NCI-H1048 (cell line): ENCODE measurements around the gene PRRT1B.

ENCODE experiments used
- DNase-seq: peaks from one replicate; lab custom pipeline; 2025; lab: John Stamatoyannopoulos, UW

The PRRT1B gene

GRCh38 chr9:131580358-131580757 is 35.0 kb downstream of the PRRT1B start:
- DNase-seq = no peak

GRCh38 chr9:131582056-131582455 is 36.7 kb downstream of the PRRT1B start:
- DNase-seq = no peak

GRCh38 chr9:131582466-131583336 is 37.4 kb downstream of the PRRT1B start:
- no peak for DNase-seq

DNA sequence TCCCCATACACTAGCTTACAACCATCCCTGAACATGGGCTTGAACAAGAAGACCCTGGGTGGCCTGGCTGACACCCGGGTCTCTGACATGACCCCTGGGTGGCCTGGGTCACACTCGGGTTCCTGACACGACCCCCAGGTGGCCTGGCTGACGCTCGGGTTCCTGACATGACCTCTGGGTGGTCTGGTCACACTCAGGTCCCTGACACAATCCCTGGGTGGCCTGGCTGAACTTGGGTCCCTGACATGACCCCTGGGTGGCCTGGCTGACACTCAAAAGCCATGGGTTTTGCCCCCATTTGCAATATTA is 38.0 kb downstream of the PRRT1B start:
- DNase-seq = no peak

- no peak for DNase-seq
Measured at GRCh38 chr9:131583836-131584555, 38.7 kb downstream of the PRRT1B start.

GRCh38 chr9:131584858-131585257 is 39.5 kb downstream of the PRRT1B start:
- no peak for DNase-seq

- no peak for DNase-seq
Measured at GRCh38 chr9:131585375-131585774, 40.1 kb downstream of the PRRT1B start.

DNA sequence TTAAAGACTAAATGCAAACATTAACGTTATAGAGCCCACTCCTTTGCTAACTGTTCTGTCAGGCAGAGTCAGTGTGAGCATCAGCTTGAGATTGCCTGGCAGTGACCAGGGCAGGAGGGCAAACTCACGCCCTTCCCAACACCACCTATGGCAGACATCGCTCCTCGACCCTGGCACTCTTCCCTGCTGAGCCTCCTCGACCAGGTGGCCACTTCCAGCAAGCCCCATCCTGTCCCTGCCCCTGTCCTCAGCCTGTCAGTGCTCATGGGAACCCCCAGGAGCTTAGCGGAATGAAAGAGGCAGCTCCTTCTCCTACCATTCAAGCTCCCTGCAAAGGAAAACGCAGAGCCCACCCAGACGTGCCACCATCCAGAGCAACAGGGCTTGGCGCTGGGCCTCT is 42.0 kb downstream of the PRRT1B start:
- no peak for DNase-seq

DNA sequence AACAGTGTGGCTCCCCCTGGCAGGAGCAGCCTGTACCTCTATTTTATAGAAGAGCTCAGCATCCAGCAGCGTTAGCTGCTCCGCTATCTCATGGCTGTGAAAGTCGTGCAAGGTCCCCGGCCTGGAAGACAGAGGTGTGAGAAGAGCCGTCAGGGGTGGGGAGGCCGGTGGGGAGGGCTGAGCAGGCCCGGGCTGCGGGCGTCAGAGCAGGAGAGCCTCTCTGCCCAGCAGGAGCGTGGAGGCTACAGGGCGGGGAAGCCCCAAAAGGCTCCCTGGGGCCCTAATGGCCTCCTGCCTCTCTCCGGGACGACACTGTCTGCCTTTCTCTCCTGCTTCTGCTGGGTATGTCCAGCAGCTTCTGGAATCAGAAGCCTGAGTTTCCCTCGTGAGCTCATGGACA is 42.6 kb downstream of the PRRT1B start:
- no peak for DNase-seq

DNA sequence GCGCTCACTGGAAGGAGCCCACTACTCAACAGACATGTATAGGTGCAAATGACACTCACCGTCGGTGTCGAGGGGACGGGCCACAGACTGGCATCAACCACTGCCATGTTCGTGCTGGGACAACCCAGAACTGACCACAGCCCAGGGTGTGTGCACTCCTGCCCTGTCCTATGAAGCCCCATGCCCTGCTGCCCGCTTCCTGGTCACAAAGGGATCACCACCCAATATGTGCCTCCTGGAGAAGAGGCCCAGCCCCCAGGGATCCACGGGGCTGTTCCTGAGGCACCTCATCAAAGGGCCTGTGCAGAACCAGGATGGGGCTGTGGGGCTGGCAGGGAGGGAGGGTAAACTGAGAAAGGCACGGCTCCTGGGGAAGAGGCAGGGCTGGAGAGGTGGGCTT is 43.1 kb downstream of the PRRT1B start:
- DNase-seq = no peak

GRCh38 chr9:131589124-131589711 is 43.9 kb downstream of the PRRT1B start:
- no peak for DNase-seq

DNA sequence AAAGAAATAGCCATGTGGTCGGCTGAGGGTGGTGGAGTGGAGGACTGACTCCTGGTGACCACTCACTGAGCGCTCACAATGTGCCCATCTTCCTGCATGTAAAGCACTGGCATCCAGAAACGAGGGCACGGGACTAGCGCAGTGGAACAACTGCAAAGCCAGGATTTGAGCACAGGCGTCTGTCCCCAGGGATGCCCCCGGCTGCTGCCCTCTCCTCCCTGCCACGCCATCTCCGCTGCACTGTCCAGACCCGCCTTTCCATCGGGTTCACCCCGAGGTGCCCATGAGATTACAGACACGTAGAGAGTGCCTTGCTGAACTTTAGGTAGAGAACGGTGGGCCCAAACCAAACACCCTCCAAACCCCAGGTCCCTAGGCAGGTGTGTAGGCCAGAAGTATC is 44.7 kb downstream of the PRRT1B start:
- no peak for DNase-seq

- no peak for DNase-seq
Measured at GRCh38 chr9:131590449-131590848, 45.1 kb downstream of the PRRT1B start.

- DNase-seq = no peak
Measured at GRCh38 chr9:131590907-131591844, 45.9 kb downstream of the PRRT1B start.

DNA sequence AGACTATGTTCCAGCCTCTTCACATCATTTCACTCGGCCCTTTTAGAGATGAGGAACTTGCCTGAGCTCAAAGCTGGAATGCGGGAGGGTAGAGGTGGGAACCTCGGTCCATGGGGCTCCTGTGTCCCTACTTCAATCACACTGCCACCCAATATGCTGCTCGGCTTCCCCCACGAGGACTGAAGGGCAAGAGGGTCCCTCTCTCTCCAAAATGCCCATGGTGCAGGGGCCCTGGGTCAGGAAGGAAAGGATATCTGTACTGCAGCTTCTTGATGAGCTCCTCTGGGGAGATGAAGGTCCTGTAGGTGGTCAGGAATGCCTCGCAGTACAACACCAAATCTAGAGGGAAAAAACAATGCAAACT is 46.5 kb downstream of the PRRT1B start:
- no peak for DNase-seq

DNA sequence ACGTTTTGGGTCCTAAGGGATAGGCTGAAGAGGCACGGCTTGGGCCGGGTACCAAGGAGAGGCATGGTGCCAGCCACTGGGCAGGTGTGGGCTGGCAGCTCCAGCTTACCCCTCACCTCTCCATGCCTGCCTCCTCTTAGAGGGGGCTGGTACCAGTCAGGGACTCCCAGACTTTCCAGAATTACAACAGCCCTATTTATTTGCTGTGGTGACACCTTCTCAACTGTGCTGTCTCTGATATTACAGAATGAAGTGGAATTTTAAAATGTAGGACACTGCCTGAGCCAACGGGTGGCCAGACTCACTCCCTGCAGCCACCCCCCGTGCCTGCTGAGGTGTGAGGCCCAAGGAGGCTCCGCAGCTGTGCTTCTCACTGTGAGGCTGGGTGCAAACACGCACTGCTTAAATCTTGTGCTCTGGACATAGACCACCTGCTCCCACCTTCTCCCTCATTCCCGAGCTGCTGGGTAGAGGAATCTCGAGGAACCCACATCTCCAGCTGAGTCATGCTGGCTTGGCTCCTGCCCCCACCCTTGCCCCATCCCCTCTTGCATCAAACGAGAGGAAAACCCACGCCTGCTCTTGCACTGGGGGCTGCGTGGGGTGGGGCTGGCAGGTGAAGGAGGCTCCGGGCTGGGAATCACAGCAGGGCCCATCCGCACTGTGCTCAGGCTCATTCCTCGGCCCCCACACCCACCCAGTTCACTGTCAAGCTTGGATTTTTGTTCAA is 47.9 kb downstream of the PRRT1B start:
- DNase-seq = no peak

GRCh38 chr9:131593936-131594665 is 48.8 kb downstream of the PRRT1B start:
- DNase-seq = no peak

- DNase-seq = no peak
Measured at GRCh38 chr9:131594906-131595665, 49.8 kb downstream of the PRRT1B start.

GRCh38 chr9:131595696-131596429 is 50.5 kb downstream of the PRRT1B start:
- DNase-seq = no peak

DNA sequence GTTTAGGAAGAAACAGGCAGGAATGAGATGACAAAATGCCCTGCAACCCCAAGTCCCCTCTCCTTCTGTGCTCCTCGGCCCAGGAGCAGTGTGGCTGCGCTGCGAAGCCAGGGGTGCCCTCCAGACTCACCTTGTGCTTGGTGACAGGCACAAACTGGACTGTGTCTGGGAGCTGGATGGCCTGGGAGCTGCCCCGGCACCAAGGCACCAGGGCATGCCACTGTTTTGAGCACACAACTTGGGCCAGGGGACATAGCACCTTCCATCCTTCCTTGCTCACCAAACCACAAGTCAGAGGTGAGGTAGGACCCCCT is 51.1 kb downstream of the PRRT1B start:
- no peak for DNase-seq
